Forelimb muscle (tissue), 1 donor: ENCODE results near the gene TMEM125. TPM values are rescaled to one million over a fixed set of nuclear protein-coding genes. Genes with fewer than 3 reads are reported as not detected.

ENCODE experiments used
- DNase-seq: peaks from one replicate; pipeline ENCODE4 v3.0.0-alpha.2; 2013; ENCODE audit warnings: low read depth
- polyA plus RNA-seq: library from polyadenylated mRNA; unstranded; fragments of 120-200 nt; gene quantifications from one replicate; pipeline ENCODE4 v1.2.1, GENCODE V29; 2013; ENCODE audit not compliant: insufficient read length

The TMEM125 gene
- polyA plus RNA-seq, 1 donor: not detected

GRCh38 chr1:43247256-43247921 is 22.4 kb upstream of the TMEM125 start:
- no peak for DNase-seq

DNA sequence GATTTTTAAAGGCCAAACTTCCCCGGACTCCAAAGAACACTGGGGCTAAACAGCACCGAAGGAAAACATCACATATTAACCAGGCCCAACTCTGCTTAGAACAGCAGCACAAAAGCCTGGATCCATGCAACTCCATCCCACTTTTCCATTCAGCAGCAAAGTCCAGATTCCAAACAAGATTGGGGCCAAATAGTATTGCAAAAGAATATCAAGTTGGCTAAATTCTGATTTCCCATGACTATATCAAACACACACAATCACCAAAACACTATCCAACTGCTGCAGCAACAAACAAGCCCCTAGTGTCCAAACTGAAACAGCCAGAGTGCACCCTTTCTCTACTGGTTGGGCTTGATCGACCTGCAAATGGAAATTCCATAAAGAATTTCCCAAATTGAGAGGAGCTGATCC is 19.4 kb upstream of the TMEM125 start:
- DNase-seq: no peak

- DNase-seq: no peak
These were observed 18.8 kb upstream of the TMEM125 start for GRCh38 chr1:43251024-43251423.

DNA sequence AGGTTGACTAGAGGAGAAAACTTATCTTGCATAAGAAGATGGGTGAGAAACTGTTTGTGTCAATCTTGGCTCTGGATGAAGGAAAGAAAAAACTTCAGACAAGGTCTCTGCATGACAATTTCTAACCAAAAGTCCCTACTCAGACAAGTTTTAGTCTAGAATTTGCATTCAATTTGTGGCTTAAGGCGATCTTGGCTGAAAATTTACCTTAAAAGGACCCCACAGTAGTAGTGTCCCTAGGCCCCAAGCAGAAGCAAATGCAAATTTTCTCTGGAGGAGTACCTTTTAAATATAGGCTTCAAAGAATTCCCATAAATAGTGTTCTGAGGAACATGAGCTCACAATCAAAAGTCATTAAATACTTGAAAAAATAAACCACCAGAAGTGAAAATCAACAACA is 17.6 kb upstream of the TMEM125 start:
- no peak for DNase-seq

DNA sequence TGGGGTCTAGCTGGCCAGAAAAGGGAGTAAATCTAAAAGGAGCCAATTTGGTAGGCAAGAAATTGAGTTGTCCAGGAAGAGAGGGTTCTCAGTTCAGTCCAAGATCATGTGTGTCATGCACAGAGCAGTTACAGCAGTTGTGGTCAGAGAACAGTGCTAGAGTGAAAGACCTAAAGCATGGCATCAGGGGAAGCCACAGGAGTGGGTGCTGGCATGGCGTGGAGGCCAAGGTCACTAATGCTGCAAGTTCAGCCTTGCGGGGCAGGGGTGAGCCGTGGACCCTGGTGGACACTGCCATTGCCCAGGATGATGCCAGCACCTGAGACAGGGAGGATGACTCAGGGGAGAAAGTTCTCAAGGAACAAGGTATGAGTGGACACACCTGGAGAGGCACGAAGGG is 16.6 kb upstream of the TMEM125 start:
- DNase-seq: no peak

- no peak for DNase-seq
These were observed 15.9 kb upstream of the TMEM125 start for GRCh38 chr1:43253876-43254275.

GRCh38 chr1:43255438-43256210 is 14.2 kb upstream of the TMEM125 start:
- DNase-seq: no peak

- no peak for DNase-seq
These were observed 12.9 kb upstream of the TMEM125 start for GRCh38 chr1:43256675-43257570.

DNA sequence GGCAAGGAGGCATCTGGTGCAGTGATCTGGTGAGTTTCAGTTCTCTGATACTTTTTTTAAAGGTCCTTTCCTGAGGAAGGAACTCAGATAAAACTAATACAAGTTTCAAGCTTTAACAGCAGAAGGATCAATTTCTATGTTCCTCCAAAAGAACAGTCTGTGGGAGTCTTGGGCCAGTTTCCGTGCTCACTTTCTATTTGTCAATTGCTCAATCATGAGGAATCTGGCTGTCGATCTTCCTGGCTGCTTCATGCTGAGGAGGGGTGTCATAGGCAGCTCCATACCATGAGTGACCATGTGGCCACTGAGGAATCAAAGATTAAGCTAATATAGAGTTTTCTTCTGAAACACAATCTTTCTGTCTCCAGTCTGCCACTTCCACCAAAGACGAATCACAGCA is 11.4 kb upstream of the TMEM125 start:
- DNase-seq: no peak

DNA sequence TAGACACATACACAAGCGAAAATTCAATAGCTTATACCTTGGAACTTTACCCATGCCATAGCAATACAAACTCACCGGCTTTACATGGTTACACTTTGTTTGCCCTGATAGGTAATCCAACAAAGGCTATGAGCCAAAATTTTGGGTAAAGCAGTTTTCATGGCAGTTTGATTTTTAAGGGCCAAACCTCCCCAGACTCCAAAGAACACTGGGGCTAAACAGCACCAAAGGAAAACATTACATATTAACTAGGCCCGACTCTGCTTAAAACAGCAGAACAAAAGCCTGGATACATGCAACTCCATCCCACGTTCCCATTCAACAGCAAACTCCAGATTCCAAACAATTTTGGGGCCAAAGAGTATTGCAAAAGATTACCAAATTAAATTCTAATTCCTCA is 4.4 kb upstream of the TMEM125 start:
- no peak for DNase-seq

DNA sequence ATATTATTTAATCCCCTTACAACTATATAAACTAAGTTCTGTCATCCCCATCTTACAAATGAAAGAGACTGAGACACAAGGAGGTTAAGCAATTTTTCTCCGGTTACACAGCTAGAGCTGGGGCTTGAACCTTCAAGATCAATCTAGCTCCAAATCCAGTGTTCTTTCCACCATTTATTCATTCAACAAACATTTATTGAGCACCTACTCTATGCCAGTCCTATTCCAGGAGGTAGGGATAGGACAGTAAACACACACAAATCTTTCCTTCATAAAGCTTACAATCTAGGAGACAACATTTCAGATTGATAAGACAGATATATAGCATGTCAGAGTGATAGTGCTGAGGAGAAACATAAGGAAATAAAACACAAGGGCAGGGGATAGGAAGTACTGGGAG is 2.9 kb upstream of the TMEM125 start:
- DNase-seq: no peak

DNA sequence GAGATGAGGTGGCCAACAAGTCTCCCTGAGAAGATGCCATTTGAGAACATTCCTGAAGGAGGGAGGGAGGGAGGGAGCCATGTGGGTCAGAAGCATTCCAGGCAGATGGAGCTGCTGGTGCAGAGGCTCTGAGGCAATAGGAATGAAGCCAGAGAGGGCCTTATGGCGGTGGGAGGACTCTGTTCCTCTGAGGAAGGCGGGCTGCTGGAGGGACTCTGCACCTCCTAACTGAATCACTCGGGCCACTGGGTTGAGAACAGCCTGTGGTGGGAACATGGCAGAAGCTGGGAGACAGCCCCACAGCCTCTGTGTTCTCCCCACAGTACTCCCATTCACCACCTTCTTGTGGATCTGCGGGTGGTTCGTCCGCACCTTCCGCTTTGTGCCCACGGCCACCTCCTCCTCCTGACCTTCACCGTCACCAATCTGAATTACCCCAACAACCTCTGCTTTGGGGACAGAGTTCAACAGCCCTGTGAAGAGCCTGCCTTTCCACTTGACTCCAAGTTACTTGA is 2.4 kb upstream of the TMEM125 start:
- no peak for DNase-seq

GRCh38 chr1:43267818-43268425 is 1.9 kb upstream of the TMEM125 start:
- DNase-seq: no peak

DNA sequence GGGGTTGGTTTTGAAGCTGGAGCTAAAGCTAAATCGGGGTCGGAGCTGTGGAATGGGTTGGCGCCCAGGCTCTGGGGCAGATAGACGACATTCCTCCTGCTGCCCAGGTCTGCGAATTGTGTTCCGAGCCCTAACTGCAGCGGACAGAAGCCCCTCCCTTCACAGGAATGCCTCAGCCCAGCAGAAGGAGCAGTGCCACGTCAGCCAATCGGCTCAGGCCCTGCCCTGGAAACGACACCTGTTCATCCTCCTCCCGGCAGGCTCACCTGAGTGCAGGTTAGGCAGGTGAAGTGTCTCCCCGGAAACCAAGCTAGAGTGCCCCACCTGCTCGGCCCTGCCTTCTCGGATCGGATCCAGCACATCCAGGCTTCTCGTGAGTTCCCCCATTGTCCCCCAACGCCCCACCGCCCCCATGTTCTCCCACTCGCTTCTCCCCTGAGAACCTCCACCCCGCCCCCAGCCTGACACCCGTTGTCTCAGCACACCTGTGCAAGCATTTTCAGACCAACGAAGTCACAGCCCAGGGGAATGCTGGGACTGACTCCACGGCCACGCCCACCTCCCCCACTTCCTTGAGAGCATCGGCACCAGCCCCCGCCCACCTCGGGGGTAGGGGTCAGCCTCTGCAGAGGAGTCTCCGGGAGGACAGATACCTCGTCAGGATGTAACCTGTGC is 775 bp downstream of the TMEM125 start:
- no peak for DNase-seq

- DNase-seq: no peak
These were observed 1.7 kb downstream of the TMEM125 start for GRCh38 chr1:43271186-43272118.

GRCh38 chr1:43272161-43272560 is 2.4 kb downstream of the TMEM125 start:
- no peak for DNase-seq

- DNase-seq: no peak
These were observed 3.1 kb downstream of the TMEM125 start for GRCh38 chr1:43272576-43273571.

DNA sequence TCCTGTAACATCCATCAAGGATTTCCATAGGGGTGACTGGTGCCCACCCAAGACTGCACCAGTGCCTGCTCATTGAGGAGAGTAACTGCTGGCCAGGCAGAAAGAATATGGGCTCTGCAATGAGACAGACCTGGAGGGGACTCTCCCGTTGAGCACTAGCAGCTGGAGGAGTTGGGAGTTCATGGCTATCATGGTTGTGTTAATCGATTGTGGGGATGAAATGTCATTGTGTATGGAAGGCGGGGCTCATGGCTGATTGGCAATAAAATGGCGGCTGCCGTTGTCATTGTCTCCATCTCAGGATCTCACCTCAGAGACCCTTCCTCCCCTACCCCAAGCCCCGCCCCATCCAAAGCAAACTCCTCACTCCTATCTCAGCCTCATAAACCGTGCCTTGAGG is 3.9 kb downstream of the TMEM125 start:
- DNase-seq: no peak
